GM18520 (cell line): ENCODE data around the gene MYH15.

Experiments used
- ATAC-seq: cut with Tn5 transposase; IDR thresholded peaks from one replicate; pipeline ENCODE4 v1.9.1; 2021; ENCODE audit not compliant: unreplicated experiment

Gene MYH15

GRCh38 chr3:108416111-108416869, 94.1 kb downstream of the MYH15 start:
- ATAC-seq, result no peak

GRCh38 chr3:108415661-108416060, 94.7 kb downstream of the MYH15 start:
- ATAC-seq, result no peak

DNA sequence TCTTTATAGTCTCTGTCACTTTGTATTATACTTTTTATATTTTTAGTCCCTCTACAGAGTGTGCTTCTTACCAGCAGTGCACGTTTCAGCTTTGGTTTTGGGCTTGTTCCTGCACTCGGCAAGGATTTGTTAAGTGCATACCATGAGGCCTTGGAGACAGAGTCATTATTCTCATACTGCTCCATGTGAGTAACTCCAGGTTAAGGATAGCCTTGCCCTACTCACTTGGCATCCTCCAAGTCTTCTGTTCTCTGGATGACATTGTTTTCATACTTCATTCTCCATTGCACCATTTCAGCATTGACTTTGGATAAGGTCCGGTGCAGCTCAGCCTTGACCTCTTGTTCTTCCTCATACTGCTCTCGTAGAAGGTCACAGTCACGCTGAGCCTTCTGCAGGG, 96.4 kb downstream of the MYH15 start:
- no peak for ATAC-seq

DNA sequence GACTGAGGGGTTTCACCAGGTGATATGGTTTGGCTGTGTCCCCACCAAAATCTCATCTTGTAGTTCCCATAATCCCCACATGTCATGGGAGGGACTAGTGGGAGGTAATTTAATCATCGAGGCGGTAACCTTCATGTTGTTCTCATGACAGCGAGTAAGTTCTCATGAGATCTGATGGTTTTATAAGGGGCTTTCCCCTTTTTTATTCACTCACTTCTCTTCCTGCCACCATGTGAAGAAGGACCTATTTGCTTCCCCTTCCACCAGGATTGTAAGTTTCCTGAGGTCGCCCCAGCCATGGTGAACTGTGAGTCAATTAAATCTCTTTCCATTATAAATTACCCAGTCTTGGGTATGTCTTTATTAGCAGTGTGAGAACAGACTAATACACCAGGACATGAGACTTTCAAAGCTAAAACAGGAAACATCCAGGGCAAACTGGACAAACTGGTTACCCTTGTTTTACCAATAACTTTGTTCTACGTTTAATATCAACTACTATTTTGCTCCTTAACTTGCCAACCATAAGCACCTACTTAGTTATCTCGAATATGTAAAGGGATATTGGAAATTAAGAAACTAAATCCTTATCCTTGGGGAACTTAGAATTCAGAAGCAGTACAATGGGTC, 98.2 kb downstream of the MYH15 start:
- no peak for ATAC-seq

- ATAC-seq, result no peak
Observed at GRCh38 chr3:108410531-108410984, 99.8 kb downstream of the MYH15 start.

GRCh38 chr3:108409800-108410178, 100.6 kb downstream of the MYH15 start:
- no peak for ATAC-seq

DNA sequence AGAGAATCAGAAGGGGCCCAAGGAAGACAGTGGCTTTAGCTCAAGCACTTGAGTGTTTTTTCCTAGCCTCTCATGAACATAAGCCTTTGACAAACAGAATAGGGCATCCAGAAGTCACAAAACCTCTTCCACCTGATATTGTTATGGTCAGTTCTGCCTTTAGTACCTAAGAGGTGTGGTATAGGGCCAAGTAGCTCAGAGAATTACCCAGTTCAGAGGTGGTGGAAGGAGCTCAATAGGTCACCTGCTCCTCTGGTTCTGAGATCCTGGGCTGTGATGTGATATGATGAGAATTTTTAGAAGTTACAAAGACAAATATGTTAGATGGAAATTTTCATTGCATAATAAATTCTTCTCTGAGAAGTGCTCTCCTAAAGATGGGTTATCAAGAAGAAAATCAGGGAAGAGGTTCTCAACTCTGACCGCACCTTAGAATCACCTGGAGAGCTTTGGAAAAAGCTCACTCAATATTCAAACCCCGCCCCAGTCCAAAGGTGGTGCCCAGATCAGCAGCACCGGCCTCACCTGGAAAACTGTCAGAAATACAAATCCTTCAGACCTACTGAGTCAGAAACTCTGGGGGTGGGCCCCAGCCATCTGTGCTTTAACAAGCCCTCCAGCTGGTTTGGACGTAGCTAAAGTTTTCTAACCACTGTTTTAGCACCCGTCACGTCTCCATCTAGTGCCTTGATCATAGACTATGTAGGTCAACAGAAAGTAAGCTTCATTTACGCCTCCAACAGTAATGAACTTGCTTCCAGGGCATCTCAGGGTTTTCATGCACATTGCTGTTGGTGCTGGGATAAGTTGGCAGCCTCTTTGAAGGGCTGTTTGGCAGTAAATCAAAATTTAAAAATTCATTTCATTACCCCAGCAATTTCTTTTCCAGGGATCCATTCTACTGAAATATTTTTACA, 101.3 kb downstream of the MYH15 start:
- no peak for ATAC-seq

DNA sequence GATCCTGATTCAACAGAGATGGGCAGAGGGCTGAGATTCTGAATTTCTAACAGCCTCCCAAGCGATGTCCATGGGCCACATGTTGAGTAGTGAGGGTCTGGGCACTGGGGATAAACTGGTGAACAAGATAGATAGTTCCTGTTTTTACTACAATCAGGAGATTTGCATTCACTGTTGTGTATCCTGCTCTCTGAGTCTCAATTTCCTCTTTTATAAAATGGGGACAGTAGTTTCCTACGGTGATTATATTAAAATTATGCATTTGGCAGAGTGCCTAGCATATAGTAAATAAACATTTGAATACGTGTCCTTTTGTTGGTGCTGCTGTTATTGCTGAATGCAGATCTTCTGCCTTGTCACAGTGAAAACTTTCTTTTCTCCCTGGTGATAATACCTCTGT, 102.5 kb downstream of the MYH15 start:
- no peak for ATAC-seq

- peak; percentile 94 for ATAC-seq
Observed at GRCh38 chr3:108406661-108407206, 103.7 kb downstream of the MYH15 start.

- ATAC-seq, result no peak
Observed at GRCh38 chr3:108406063-108406660, 104.2 kb downstream of the MYH15 start.

- ATAC-seq, result no peak
Observed at GRCh38 chr3:108404368-108404767, 106.0 kb downstream of the MYH15 start.

- no peak for ATAC-seq
Observed at GRCh38 chr3:108403686-108404345, 106.6 kb downstream of the MYH15 start.

DNA sequence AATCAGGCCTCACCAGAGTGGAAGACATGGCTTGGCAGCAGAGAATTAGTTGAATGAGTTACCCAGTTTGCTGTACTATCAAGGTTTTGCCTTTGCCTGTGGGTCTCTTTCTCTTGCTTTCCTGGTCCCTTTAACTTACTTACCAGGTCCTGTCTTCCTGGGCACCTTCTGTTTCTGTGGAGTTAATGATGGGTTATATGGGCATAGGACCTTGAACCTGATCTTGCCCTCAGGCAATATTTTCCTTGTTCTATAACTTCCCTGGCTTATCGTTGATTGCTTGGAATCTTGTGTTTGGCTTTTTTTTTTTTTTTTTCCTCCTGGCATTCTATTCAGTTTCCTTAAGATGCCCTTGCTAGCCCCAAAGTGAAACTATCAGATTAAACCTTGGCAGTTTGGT, 107.2 kb downstream of the MYH15 start:
- no peak for ATAC-seq

GRCh38 chr3:108401836-108402235, 108.6 kb downstream of the MYH15 start:
- no peak for ATAC-seq

DNA sequence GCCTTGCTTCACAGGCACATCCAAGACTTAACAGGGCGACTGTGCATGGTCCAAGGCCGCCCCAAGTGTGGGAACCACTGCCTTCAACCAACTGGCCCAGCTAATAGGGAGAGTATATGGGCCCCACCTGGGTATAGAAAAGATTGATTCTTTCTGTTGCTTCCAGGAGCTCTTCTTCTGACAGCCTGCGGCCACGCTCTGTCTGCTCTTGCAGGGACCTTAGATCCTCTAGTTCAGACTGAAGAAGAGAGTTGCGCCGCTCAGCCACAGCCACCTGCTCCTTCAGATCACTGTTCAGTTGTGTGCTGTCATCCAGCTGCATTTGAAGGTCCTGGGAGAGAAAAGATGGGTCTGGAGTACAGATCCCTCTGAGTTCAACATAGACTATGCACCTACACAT, 111.9 kb downstream of the MYH15 start:
- no peak for ATAC-seq

DNA sequence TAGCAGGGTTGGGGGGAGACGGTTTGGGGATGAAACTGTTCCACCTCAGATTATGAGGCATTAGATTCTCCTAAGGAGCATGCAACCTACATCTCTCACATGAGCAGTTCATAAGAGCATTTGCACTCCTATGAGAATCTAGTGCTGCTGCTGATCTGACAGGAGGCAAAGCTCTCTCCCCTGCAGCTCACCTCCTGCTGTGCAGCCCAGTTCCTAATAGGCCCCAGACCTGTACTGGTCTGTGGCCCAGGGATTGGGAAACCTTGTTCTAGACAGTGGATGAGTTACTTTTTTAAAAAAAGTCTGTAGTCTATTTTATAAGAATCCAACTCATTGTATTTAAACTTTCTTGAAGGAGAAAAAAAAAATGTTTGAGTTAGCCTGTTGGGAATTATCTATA, 114.1 kb downstream of the MYH15 start:
- no peak for ATAC-seq

DNA sequence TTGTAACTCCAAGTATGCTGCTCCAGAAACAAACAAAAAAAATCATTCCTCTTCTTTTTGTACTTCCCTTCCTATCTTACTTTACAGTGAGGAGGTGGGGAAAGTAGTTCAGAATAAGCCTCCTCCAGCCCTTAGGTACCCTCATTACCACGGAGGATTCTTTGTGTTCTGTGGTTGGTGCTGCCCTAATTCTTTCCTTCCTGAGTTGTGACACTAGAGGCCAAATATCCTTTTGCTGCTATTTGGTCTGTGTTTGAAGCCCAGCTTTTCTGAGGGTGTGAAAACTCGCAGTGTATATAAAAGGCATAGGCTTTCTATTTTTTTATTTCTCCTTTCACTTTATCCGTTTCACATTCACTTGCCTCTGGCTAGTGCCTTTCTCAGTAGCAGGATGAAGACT, 115.8 kb downstream of the MYH15 start:
- no peak for ATAC-seq

DNA sequence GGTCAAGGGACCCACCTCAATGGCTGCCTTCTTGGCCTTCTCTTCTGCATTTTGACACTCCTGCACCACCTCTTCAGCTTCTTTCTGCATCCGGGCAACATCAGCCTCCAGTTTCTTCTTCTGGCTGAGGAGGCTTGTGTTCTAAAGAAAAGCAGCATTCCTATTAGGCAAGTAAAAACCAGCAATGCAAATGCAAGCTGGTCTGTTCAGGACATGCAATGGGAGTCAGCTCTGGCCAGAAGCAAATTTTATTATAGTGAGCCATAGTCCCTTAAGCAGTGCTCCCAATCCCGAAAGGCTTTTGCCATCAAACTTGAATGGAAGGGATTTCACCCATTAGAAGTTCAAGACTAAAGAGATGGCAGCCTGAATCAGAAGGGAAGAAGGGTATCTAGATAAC, 116.4 kb downstream of the MYH15 start:
- ATAC-seq, result no peak

- no peak for ATAC-seq
Observed at GRCh38 chr3:108393128-108393900, 117.1 kb downstream of the MYH15 start.
